ENCODE measurements around the gene RTKN.

RTKN gene

GRCh38 chr2:74379851-74380789 is 61.6 kb downstream of the RTKN start, which contains the start of gene DCTN1:
TSS of gene DCTN1 (minus strand) at chr2:74380311. CDS start at chr2:74380037, 274 bp downstream.
- no peaks in the 10 kb centered on the region for H3K27me3 ChIP-seq (ENCODE audit: low read length)
- no peak within 1 kb of the TSS for H2AFZ ChIP-seq (ENCODE audit: low read depth, low read length, severe bottlenecking)
- H3K36me3 ChIP-seq (ENCODE audit: low read length), result no peaks in the 10 kb centered on the region
- H3K9me3 ChIP-seq (ENCODE audit: insufficient read depth, low read length), result no peaks in the 10 kb centered on the region
- H3K79me2 ChIP-seq (ENCODE audit: insufficient read depth, low read length), result peaks cover 19% of the 10 kb centered on the region
- no peak within 1 kb of the TSS for H3K9ac ChIP-seq (ENCODE audit: low read length)
- H3K4me3 ChIP-seq (ENCODE audit: insufficient read depth, low read length, poor library complexity, severe bottlenecking), result no peak within 1 kb of the TSS
- H4K20me1 ChIP-seq (ENCODE audit: low read depth, low read length), result no peaks in the 10 kb centered on the region
- H3K27ac ChIP-seq (ENCODE audit: low read depth, low read length), result no peak within 1 kb of the TSS
- TF ChIP-seq EZH2phosphoT487 (conservative IDR thresholded peaks at IDR 0.05; ENCODE audit: low read length) (no peak), CTCF (IDR thresholded peaks at IDR 0.05; ENCODE audit: insufficient read depth, low read length, poor library complexity, severe bottlenecking) (no peak)
- H3F3A ChIP-seq (ENCODE audit: insufficient read depth), result no peaks in the 10 kb centered on the region
- H3K9me2 ChIP-seq (replicated peaks; ENCODE audit: insufficient read depth, low read length), result no peaks in the 10 kb centered on the region
- H3K4me2 ChIP-seq (ENCODE audit: low read depth, low read length, poor library complexity, severe bottlenecking), result peak within 1 kb of the TSS; percentile 14

GRCh38 chr2:74378007-74378406 is 63.7 kb downstream of the RTKN start:
- Histone ChIP-seq H2AFZ (ENCODE audit: low read depth, low read length, severe bottlenecking) (no peak overlapping the region), H3K36me3 (ENCODE audit: low read length) (no peaks in the 10 kb centered on the region), H3F3A (ENCODE audit: insufficient read depth) (no peaks in the 10 kb centered on the region), H3K4me2 (ENCODE audit: low read depth, low read length, poor library complexity, severe bottlenecking) (no peak overlapping the region), H3K27me3 (ENCODE audit: low read length) (no peaks in the 10 kb centered on the region), H3K9me3 (ENCODE audit: insufficient read depth, low read length) (no peaks in the 10 kb centered on the region), H3K9me2 (replicated peaks; ENCODE audit: insufficient read depth, low read length) (no peaks in the 10 kb centered on the region), H3K27ac (ENCODE audit: low read depth, low read length) (no peak overlapping the region), H3K79me2 (ENCODE audit: insufficient read depth, low read length) (peaks cover 13% of the 10 kb centered on the region), H3K9ac (ENCODE audit: low read length) (no peak overlapping the region), H4K20me1 (ENCODE audit: low read depth, low read length) (no peaks in the 10 kb centered on the region), H3K4me3 (ENCODE audit: insufficient read depth, low read length, poor library complexity, severe bottlenecking) (no peak overlapping the region)
- no peak for TF ChIP-seq EZH2phosphoT487 (conservative IDR thresholded peaks at IDR 0.05; ENCODE audit: low read length)
- no peak for TF ChIP-seq CTCF (IDR thresholded peaks at IDR 0.05; ENCODE audit: insufficient read depth, low read length, poor library complexity, severe bottlenecking)

GRCh38 chr2:74375838-74376237 is 65.9 kb downstream of the RTKN start:
- TF ChIP-seq EZH2phosphoT487 (conservative IDR thresholded peaks at IDR 0.05; ENCODE audit: low read length) (no peak), CTCF (IDR thresholded peaks at IDR 0.05; ENCODE audit: insufficient read depth, low read length, poor library complexity, severe bottlenecking) (no peak)
- H2AFZ ChIP-seq (ENCODE audit: low read depth, low read length, severe bottlenecking), result no peak overlapping the region

More at GRCh38 chr2:74375838-74376237, 65.9 kb downstream of the RTKN start:
- no peak overlapping the region for H3K4me2 ChIP-seq (ENCODE audit: low read depth, low read length, poor library complexity, severe bottlenecking)
- no peak overlapping the region for H3K27ac ChIP-seq (ENCODE audit: low read depth, low read length)
- H3F3A ChIP-seq (ENCODE audit: insufficient read depth), result no peaks in the 10 kb centered on the region
- H3K36me3 ChIP-seq (ENCODE audit: low read length), result no peaks in the 10 kb centered on the region
- H3K79me2 ChIP-seq (ENCODE audit: insufficient read depth, low read length), result peaks cover 6% of the 10 kb centered on the region; the same call in 1 of the 2 replicates
- H3K9me3 ChIP-seq (ENCODE audit: insufficient read depth, low read length), result no peaks in the 10 kb centered on the region
- no peaks in the 10 kb centered on the region for H3K9me2 ChIP-seq (replicated peaks; ENCODE audit: insufficient read depth, low read length)
- no peak overlapping the region for H3K4me3 ChIP-seq (ENCODE audit: insufficient read depth, low read length, poor library complexity, severe bottlenecking)
- H3K9ac ChIP-seq (ENCODE audit: low read length), result no peak overlapping the region
- H4K20me1 ChIP-seq (ENCODE audit: low read depth, low read length), result no peaks in the 10 kb centered on the region
- no peaks in the 10 kb centered on the region for H3K27me3 ChIP-seq (ENCODE audit: low read length)

Measured in SU-DHL-6 (cell line).